SK-N-SH (cell line): ENCODE data around the gene DDC. TPM values are rescaled to one million over a fixed set of nuclear protein-coding genes. Genes with fewer than 3 reads are reported as not detected.
A peak's percentile ranks its signal among the peaks of the same experiment; 100 is the strongest.

Experiments used
- CTCF ChIA-PET: fragments of 300-600, 350-600 bp; formaldehyde crosslinking; extraction: SDS; loops from one replicate; lab custom pipeline; 2021; lab: Yijun Ruan, JAX
- POLR2A ChIA-PET: fragments of 350-600 bp; sonication (Branson Sonifier 250); formaldehyde crosslinking; extraction: SDS; loops from one replicate; lab custom pipeline; 2020; ENCODE audit warnings: antibody characterized with exemption, inconsistent platforms; lab: Yijun Ruan, JAX
- DNase-seq: peaks from one replicate; pipeline ENCODE4 v3.0.0; 2012
- H2AFZ ChIP-seq: fragments of 200-600 bp; sonication (generic); 2 replicates; pipeline ENCODE4 v1.8.1; 2016; ENCODE audit warnings: antibody characterized with exemption, mild to moderate bottlenecking, low read depth
- H3F3A ChIP-seq: fragments of 200-600 bp; sonication (generic); replicated peaks from 2 replicates; pipeline ENCODE3; 2016; ENCODE audit warnings: antibody characterized with exemption, mild to moderate bottlenecking; ENCODE audit not compliant: insufficient read depth
- H3K27ac ChIP-seq, 2 experiments: fragments of 200-500 bp in 1 of 2; fragments of 200-600 bp in 1 of 2; sonication (Bioruptor generic) in 1 of 2; sonication (generic), shearing (Covaris generic) in 1 of 2; 2 replicates each; pipeline versions ENCODE4 v1.5.1 to v1.6.1; 2014 to 2016; ENCODE audit warnings: low read depth in 2 of 2, inconsistent platforms in 1 of 2, low read length in 1 of 2, mild to moderate bottlenecking in 1 of 2, mixed read lengths in 1 of 2
- H3K27me3 ChIP-seq: fragments of 200-600 bp; sonication (generic), shearing (Covaris generic); 2 replicates; pipeline ENCODE4 v1.6.1; 2016; ENCODE audit warnings: mixed run types; ENCODE audit not compliant: insufficient read depth
- H3K36me3 ChIP-seq, 2 experiments: fragments of 200-500 bp in 1 of 2; fragments of 200-600 bp in 1 of 2; sonication (Bioruptor generic) in 1 of 2; sonication (generic) in 1 of 2; replicated peaks in 1 of 2; 2 replicates each; pipeline versions ENCODE3 to v1.5.1; 2014 to 2016; ENCODE audit warnings: low read length in 1 of 2, mild to moderate bottlenecking in 1 of 2; ENCODE audit not compliant: insufficient read depth in 2 of 2, control insufficient read depth in 1 of 2
- H3K4me1 ChIP-seq, 2 experiments: fragments of 200-500 bp in 1 of 2; fragments of 200-600 bp in 1 of 2; sonication (Bioruptor generic) in 1 of 2; sonication (generic), shearing (Covaris generic) in 1 of 2; 2 replicates each; pipeline versions ENCODE4 v1.5.1 to v1.6.1; 2014 to 2016; ENCODE audit warnings: low read depth in 1 of 2, low read length in 1 of 2, mixed run types in 1 of 2; ENCODE audit not compliant: insufficient read depth in 2 of 2, control insufficient read depth in 1 of 2
- H3K4me2 ChIP-seq: fragments of 200-600 bp; sonication (generic), shearing (Covaris generic); 2 replicates; pipeline ENCODE4 v1.6.1; 2017; ENCODE audit warnings: mixed run types
- H3K4me3 ChIP-seq, 2 experiments: fragments of 200-500 bp in 1 of 2; fragments of 200-600 bp in 1 of 2; sonication (Bioruptor generic) in 1 of 2; sonication (generic), shearing (Covaris generic) in 1 of 2; 2 replicates each; pipeline versions ENCODE4 v1.5.1 to v1.8.1; 2014 to 2016; ENCODE audit warnings: low read depth in 2 of 2, inconsistent platforms in 1 of 2, low read length in 1 of 2, mild to moderate bottlenecking in 1 of 2, mixed read lengths in 1 of 2, moderate library complexity in 1 of 2
- H3K79me2 ChIP-seq: fragments of 200-600 bp; sonication (generic); 2 replicates; pipeline ENCODE4 v1.8.1; 2017; ENCODE audit warnings: mild to moderate bottlenecking; ENCODE audit not compliant: insufficient read depth
- H3K9ac ChIP-seq: fragments of 200-600 bp; sonication (generic); 2 replicates; pipeline ENCODE4 v1.6.1; 2017; ENCODE audit warnings: mixed run types
- H3K9me2 ChIP-seq: fragments of 200-600 bp; sonication (generic); 2 replicates; pipeline ENCODE4 v1.6.1; 2017; ENCODE audit warnings: mixed run types
- H3K9me3 ChIP-seq: fragments of 200-600 bp; sonication (generic); 2 replicates; pipeline ENCODE4 v1.6.1; 2017; ENCODE audit warnings: mixed run types, mild to moderate bottlenecking, moderate library complexity
- H4K20me1 ChIP-seq: fragments of 200-600 bp; sonication (generic); 2 replicates; pipeline ENCODE4 v1.6.1; 2017; ENCODE audit warnings: mild to moderate bottlenecking, mixed run types; ENCODE audit not compliant: insufficient read depth
- CHD2 ChIP-seq: fragments of 150-350 bp; IDR thresholded peaks from 2 replicates; pipeline ENCODE4 v1.6.1; 2018; ENCODE audit warnings: low read length; ENCODE audit not compliant: partially characterized antibody
- EP300 ChIP-seq, 2 experiments: IDR thresholded peaks; 2 replicates each; pipeline versions ENCODE4 v1.4.0 to v1.6.1; 2012; ENCODE audit warnings: borderline replicate concordance in 1 of 2, low read depth in 1 of 2, low read length in 1 of 2
- EZH2phosphoT487 ChIP-seq: fragments of 200-600 bp; sonication (generic); IDR thresholded peaks from 2 replicates; pipeline ENCODE4 v1.6.1; 2017; ENCODE audit warnings: low read depth, mixed run types, mild to moderate bottlenecking, antibody characterized with exemption, moderate library complexity, borderline replicate concordance
- FOXJ3 ChIP-seq: sonication (generic); formaldehyde crosslinking; IDR thresholded peaks from 2 replicates; pipeline ENCODE4 v1.5.1; 2020; ENCODE audit warnings: mild to moderate bottlenecking, missing genetic modification reagents
- FOXM1 ChIP-seq: IDR thresholded peaks from 2 replicates; pipeline ENCODE4 v1.4.0; 2012; ENCODE audit warnings: low read depth, mild to moderate bottlenecking
- GABPA ChIP-seq: IDR thresholded peaks from 2 replicates; pipeline ENCODE4 v1.4.0; 2012; ENCODE audit warnings: low read depth, mild to moderate bottlenecking
- JUND ChIP-seq: IDR thresholded peaks from 2 replicates; pipeline ENCODE4 v1.4.0; 2012
- MEF2A ChIP-seq: IDR thresholded peaks from 2 replicates; pipeline ENCODE4 v1.4.0; 2012; ENCODE audit warnings: low read depth, borderline replicate concordance
- MXI1 ChIP-seq: IDR thresholded peaks from 2 replicates; pipeline ENCODE4 v1.6.1; 2012; ENCODE audit warnings: mild to moderate bottlenecking, low read depth, low read length, improper control_type of control experiment
- NFIC ChIP-seq: IDR thresholded peaks from 2 replicates; pipeline ENCODE4 v1.4.0; 2012; ENCODE audit warnings: borderline replicate concordance
- NRF1 ChIP-seq: IDR thresholded peaks from 2 replicates; pipeline ENCODE4 v1.6.1; 2012; ENCODE audit warnings: low read depth, mild to moderate bottlenecking, low read length
- POLR2AphosphoS5 ChIP-seq: IDR thresholded peaks from 2 replicates; pipeline ENCODE4 v1.6.1; 2012; ENCODE audit warnings: low read depth, low read length
- RAD21 ChIP-seq: IDR thresholded peaks from 2 replicates; pipeline ENCODE4 v1.6.1; 2012; ENCODE audit warnings: mild to moderate bottlenecking, low read length
- RFX5 ChIP-seq: IDR thresholded peaks from 2 replicates; pipeline ENCODE4 v1.6.1; 2012; ENCODE audit warnings: mild to moderate bottlenecking, improper control_type of control experiment, low read length
- SIN3A ChIP-seq: IDR thresholded peaks from 2 replicates; pipeline ENCODE4 v1.6.1; 2012; ENCODE audit warnings: low read depth, mild to moderate bottlenecking, low read length, moderate library complexity, borderline replicate concordance
- TAF1 ChIP-seq: IDR thresholded peaks from 2 replicates; pipeline ENCODE4 v1.6.1; 2012; ENCODE audit warnings: low read depth, mild to moderate bottlenecking, low read length, moderate library complexity, borderline replicate concordance
- TCF12 ChIP-seq: IDR thresholded peaks from 2 replicates; pipeline ENCODE4 v1.4.0; 2012
- TEAD4 ChIP-seq: IDR thresholded peaks from 2 replicates; pipeline ENCODE4 v1.4.0; 2012; ENCODE audit warnings: mild to moderate bottlenecking, borderline replicate concordance; ENCODE audit not compliant: insufficient read depth
- WGBS: methylation state at CpG from one replicate; pipeline ENCODE4 v1.1.6; 2017; ENCODE audit warnings: low lambda C conversion rate; 5-methylcytosine and 5-hydroxymethylcytosine counted together
- polyA plus RNA-seq, 3 experiments: library from polyadenylated mRNA; depleted of rRNA; stranded (reverse); fragments of >200 nt; gene quantifications; 2 replicates each; pipeline ENCODE4 v1.2.3, GENCODE V29; 2012
- TF ChIP-seq, protein P1 (sequence below): fragments of 150-350 bp; IDR thresholded peaks from 2 replicates; pipeline ENCODE4 v1.6.1; 2016; ENCODE audit warnings: mild to moderate bottlenecking, low read depth, low read length
- TF ChIP-seq, protein P2 (sequence below): IDR thresholded peaks from 2 replicates; pipeline ENCODE4 v1.4.0; 2012; ENCODE audit warnings: low read depth
- TF ChIP-seq, protein P3 (sequence below): IDR thresholded peaks from 2 replicates; pipeline ENCODE4 v1.4.0; 2012; ENCODE audit warnings: low read depth, borderline replicate concordance
- TF ChIP-seq, protein P4 (sequence below): fragments of 200-600 bp; sonication (generic); IDR thresholded peaks from 2 replicates; pipeline ENCODE4 v1.6.1; 2017; ENCODE audit warnings: antibody characterized with exemption, mild to moderate bottlenecking, moderate library complexity
- TF ChIP-seq, protein P5 (sequence below): IDR thresholded peaks from 2 replicates; pipeline ENCODE4 v1.4.0; 2012; ENCODE audit warnings: low read depth, borderline replicate concordance

DDC gene, protein sequence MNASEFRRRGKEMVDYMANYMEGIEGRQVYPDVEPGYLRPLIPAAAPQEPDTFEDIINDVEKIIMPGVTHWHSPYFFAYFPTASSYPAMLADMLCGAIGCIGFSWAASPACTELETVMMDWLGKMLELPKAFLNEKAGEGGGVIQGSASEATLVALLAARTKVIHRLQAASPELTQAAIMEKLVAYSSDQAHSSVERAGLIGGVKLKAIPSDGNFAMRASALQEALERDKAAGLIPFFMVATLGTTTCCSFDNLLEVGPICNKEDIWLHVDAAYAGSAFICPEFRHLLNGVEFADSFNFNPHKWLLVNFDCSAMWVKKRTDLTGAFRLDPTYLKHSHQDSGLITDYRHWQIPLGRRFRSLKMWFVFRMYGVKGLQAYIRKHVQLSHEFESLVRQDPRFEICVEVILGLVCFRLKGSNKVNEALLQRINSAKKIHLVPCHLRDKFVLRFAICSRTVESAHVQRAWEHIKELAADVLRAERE
- 1.8 and 5.4 TPM in 2 replicates for polyA plus RNA-seq (2012; rRNA removed)
- 5.0 and 9.3 TPM in 2 replicates for polyA plus RNA-seq (2012; cell fraction: cytosol; rRNA removed)
- polyA plus RNA-seq (2012; cell fraction: nucleus; rRNA removed), result 2.0 and 2.3 TPM in 2 replicates

DNA sequence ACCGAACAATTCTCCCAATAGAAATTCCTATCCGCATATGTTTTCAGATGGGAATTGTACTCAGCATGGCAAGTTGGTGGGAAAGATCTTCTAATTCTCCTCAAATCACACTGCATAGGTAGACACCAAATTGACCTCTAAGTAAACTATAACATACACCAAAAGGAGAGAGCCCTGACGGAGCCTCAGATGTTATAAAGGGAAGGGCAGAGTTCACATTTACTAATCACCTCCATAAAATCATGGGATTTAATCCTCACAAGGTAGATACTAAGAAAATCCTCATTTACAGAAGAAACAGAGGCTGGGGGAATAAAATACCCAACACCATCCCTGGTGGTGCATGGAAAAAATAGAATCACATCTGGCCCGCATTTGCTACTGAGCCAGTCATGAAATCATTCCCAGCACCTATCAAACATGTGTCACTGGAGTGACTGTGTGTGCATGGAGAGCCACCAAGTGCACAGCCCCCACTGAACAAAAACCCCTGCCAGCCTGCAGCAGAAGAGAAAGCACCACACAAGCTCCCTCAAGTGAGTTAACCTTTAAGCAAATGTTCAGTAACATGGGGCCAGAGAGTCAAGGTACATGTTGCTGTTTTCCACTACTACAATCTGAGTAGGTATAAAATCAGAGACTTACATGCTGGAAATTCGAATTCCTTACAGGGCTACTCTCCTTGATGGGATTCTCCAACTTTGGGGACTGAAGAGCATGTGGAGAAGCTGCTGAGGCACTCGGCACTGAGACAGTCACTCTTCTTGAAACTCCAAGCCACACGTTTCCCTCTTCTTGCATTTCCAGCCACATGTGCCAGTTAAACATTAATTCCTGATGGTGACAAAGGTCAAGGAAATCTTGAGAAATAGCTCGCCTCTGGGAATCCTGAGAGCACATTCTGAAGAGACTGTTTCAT, at the start of gene DDC:
DDC (minus strand) TSS at position 766 of the 919 bp plus-strand sequence. CDS start 21,320 bp downstream, outside the sequence.
- Histone ChIP-seq H2AFZ (no peak within 1 kb of the TSS), H3K27ac (peak within 1 kb of the TSS in 1 of 2 experiments; percentile 71; a peak in 2 of 4 replicates), H3K4me2 (no peak within 1 kb of the TSS), H3K79me2 (no peaks in the 10 kb centered on the region), H3K4me1 (peaks cover 0 to 61% of the 10 kb centered on the region in 2 experiments; a peak in 2 of 4 replicates), H3K4me3 (no peak within 1 kb of the TSS), H3K9me3 (no peaks in the 10 kb centered on the region), H3K36me3 (no peaks in the 10 kb centered on the region), H3K9ac (no peak within 1 kb of the TSS), H3K9me2 (no peaks in the 10 kb centered on the region), H3K27me3 (peaks cover 29% of the 10 kb centered on the region; the same call in 1 of the 2 replicates), H3F3A (no peaks in the 10 kb centered on the region), H4K20me1 (no peaks in the 10 kb centered on the region)
- CTCF ChIA-PET, result interaction anchor here (0.7 to 5.2 kb wide), 5 partner anchors 30 to 97 kb away, joined by 3 to 26 read pairs (median 4); no protein-coding TSS in a partner anchor
- WGBS, result 49% methylated on average over 8 of the region's 8 CpGs
- POLR2A ChIA-PET, result interaction anchor here (0.6 to 1.8 kb wide), 4 partner anchors 10 to 63 kb away, joined by 3 to 6 read pairs (median 4); no protein-coding TSS in a partner anchor
- DNase-seq, result peak; percentile 45
- peak in 1 of 2 experiments; percentile 57; a peak in 1 of 4 replicates for TF ChIP-seq EP300 (IDR thresholded peaks at IDR 0.05; ENCODE audit: borderline replicate concordance in 1 of 2, low read depth in 1 of 2, low read length in 1 of 2)
- no peak for TF ChIP-seq GABPA
- TF ChIP-seq NRF1, result no peak
- peak; percentile 34 for TF ChIP-seq RAD21
- TF ChIP-seq FOXJ3 (CRISPR knock-in tag), result no peak
- TF ChIP-seq TAF1, result no peak
- no peak for TF ChIP-seq POLR2AphosphoS5
- no peak for TF ChIP-seq MEF2A
- no peak for TF ChIP-seq NFIC
- TF ChIP-seq, protein P1, sequence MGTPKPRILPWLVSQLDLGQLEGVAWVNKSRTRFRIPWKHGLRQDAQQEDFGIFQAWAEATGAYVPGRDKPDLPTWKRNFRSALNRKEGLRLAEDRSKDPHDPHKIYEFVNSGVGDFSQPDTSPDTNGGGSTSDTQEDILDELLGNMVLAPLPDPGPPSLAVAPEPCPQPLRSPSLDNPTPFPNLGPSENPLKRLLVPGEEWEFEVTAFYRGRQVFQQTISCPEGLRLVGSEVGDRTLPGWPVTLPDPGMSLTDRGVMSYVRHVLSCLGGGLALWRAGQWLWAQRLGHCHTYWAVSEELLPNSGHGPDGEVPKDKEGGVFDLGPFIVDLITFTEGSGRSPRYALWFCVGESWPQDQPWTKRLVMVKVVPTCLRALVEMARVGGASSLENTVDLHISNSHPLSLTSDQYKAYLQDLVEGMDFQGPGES, result no peak
- TF ChIP-seq SIN3A, result no peak
- TF ChIP-seq CHD2, result no peak
- TF ChIP-seq MXI1, result peak; percentile 73; the same call in 1 of the 2 replicates
- TF ChIP-seq, protein P2, sequence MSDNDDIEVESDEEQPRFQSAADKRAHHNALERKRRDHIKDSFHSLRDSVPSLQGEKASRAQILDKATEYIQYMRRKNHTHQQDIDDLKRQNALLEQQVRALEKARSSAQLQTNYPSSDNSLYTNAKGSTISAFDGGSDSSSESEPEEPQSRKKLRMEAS, result no peak
- TF ChIP-seq, protein P3, sequence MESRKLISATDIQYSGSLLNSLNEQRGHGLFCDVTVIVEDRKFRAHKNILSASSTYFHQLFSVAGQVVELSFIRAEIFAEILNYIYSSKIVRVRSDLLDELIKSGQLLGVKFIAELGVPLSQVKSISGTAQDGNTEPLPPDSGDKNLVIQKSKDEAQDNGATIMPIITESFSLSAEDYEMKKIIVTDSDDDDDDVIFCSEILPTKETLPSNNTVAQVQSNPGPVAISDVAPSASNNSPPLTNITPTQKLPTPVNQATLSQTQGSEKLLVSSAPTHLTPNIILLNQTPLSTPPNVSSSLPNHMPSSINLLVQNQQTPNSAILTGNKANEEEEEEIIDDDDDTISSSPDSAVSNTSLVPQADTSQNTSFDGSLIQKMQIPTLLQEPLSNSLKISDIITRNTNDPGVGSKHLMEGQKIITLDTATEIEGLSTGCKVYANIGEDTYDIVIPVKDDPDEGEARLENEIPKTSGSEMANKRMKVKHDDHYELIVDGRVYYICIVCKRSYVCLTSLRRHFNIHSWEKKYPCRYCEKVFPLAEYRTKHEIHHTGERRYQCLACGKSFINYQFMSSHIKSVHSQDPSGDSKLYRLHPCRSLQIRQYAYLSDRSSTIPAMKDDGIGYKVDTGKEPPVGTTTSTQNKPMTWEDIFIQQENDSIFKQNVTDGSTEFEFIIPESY, result no peak
- TF ChIP-seq RFX5, result no peak
- TF ChIP-seq EZH2phosphoT487, result no peak
- TF ChIP-seq FOXM1, result no peak
- TF ChIP-seq TCF12, result no peak
- TF ChIP-seq, protein P4, sequence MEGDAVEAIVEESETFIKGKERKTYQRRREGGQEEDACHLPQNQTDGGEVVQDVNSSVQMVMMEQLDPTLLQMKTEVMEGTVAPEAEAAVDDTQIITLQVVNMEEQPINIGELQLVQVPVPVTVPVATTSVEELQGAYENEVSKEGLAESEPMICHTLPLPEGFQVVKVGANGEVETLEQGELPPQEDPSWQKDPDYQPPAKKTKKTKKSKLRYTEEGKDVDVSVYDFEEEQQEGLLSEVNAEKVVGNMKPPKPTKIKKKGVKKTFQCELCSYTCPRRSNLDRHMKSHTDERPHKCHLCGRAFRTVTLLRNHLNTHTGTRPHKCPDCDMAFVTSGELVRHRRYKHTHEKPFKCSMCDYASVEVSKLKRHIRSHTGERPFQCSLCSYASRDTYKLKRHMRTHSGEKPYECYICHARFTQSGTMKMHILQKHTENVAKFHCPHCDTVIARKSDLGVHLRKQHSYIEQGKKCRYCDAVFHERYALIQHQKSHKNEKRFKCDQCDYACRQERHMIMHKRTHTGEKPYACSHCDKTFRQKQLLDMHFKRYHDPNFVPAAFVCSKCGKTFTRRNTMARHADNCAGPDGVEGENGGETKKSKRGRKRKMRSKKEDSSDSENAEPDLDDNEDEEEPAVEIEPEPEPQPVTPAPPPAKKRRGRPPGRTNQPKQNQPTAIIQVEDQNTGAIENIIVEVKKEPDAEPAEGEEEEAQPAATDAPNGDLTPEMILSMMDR, result no peak
- TF ChIP-seq, protein P5, sequence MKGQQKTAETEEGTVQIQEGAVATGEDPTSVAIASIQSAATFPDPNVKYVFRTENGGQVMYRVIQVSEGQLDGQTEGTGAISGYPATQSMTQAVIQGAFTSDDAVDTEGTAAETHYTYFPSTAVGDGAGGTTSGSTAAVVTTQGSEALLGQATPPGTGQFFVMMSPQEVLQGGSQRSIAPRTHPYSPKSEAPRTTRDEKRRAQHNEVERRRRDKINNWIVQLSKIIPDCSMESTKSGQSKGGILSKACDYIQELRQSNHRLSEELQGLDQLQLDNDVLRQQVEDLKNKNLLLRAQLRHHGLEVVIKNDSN, result no peak
- TF ChIP-seq TEAD4, result no peak
- no peak for TF ChIP-seq JUND
